ENCODE data around the gene SLIT3. TPM values are rescaled to one million over a fixed set of nuclear protein-coding genes. Genes with fewer than 3 reads are reported as not detected.

SLIT3 gene
- total and polyA plus RNA-seq, 2 experiments from 2014 or later = 0.59 to 0.71 TPM

GRCh38 chr5:168669156-168669555 is 631.8 kb downstream of the SLIT3 start:
- Histone ChIP-seq H4K20me1 (replicated peaks; ENCODE audit: insufficient read depth) (no peaks in the 10 kb centered on the region), H3K27ac (ENCODE audit: low read depth) (no peak overlapping the region), H3K4me3 (no peak overlapping the region), H2AFZ (no peak overlapping the region), H3K4me1 (ENCODE audit: insufficient read depth) (no peaks in the 10 kb centered on the region), H3F3A (replicated peaks; ENCODE audit: low read depth) (no peaks in the 10 kb centered on the region), H3K36me3 (ENCODE audit: insufficient read depth) (no peaks in the 10 kb centered on the region), H3K4me2 (no peak overlapping the region), H3K27me3 (ENCODE audit: insufficient read depth) (no peaks in the 10 kb centered on the region), H3K9me2 (ENCODE audit: insufficient read depth) (no peaks in the 10 kb centered on the region), H3K79me2 (replicated peaks; ENCODE audit: insufficient read depth) (no peaks in the 10 kb centered on the region)
- ATAC-seq (no peak), DNase-seq (ENCODE audit: low spot score) (no peak)
- TF ChIP-seq ETS1 (IDR thresholded peaks at IDR 0.05) (no peak), POLR2AphosphoS5 (IDR thresholded peaks at IDR 0.05; ENCODE audit: low read depth) (no peak), REST (IDR thresholded peaks at IDR 0.05; ENCODE audit: unreplicated experiment) (no peak), NANOG (IDR thresholded peaks at IDR 0.05; ENCODE audit: borderline replicate concordance) (no peak), JUNB (IDR thresholded peaks at IDR 0.05; ENCODE audit: unreplicated experiment) (no peak), EZH2 (IDR thresholded peaks at IDR 0.05; ENCODE audit: low read depth, unreplicated experiment) (no peak), CTCF (conservative IDR thresholded peaks at IDR 0.05; ENCODE audit: low read depth in 2 of 2) (no peak), ZNF114 (CRISPR knock-in tag; IDR thresholded peaks at IDR 0.05) (no peak), ZNF331 (CRISPR knock-in tag; IDR thresholded peaks at IDR 0.05; ENCODE audit: low read depth) (no peak), CREB1 (CRISPR knock-in tag; IDR thresholded peaks at IDR 0.05; ENCODE audit: low read depth) (no peak), EZH2phosphoT487 (IDR thresholded peaks at IDR 0.05; ENCODE audit: unreplicated experiment) (no peak), STAT1 (IDR thresholded peaks at IDR 0.05; ENCODE audit: unreplicated experiment) (no peak)
- no peaks in the 10 kb centered on the region for H3K9me3 Mint-ChIP-seq
- no peak overlapping the region for H3K27ac Mint-ChIP-seq
- H3K36me3 Mint-ChIP-seq (ENCODE audit: low read depth) = no peaks in the 10 kb centered on the region
- no peak overlapping the region for H3K4me3 Mint-ChIP-seq
- H3K27me3 Mint-ChIP-seq (ENCODE audit: insufficient read depth, low read depth, poor library complexity) = peaks cover 3% of the 10 kb centered on the region
- peaks cover 3% of the 10 kb centered on the region; the same call in 1 of the 3 replicates for H3K4me1 Mint-ChIP-seq

Measured in GM23338 (cell line).